ENCODE measurements around the gene TRAF7.
A peak's percentile ranks its signal among the peaks of the same experiment; 100 is the strongest.
"Not testable (repeated sequence)": the region's sequence is repeated elsewhere in the genome, so short reads cannot be mapped to it uniquely, and the experiment has no call there.

Gene TRAF7

GRCh38 chr16:2155091-2155950 is at the start of gene TRAF7:
TSS of gene TRAF7 (plus strand) at chr16:2155782. CDS start at chr16:2163921, 8,139 bp downstream.
- CTCF ChIA-PET = interaction anchor here (0.7 to 2.2 kb wide), 6 partner anchors 15 to 334 kb away, joined by 3 to 11 read pairs (median 3); partner anchors contain the start of genes NTHL1 and TSC2
- H3K27me3 Mint-ChIP-seq = peaks cover 3% of the 10 kb centered on the region
- H3K36me3 Mint-ChIP-seq = peaks cover 18% of the 10 kb centered on the region
- peak; percentile 98 for DNase-seq
- no peaks in the 10 kb centered on the region for H3K9me3 Mint-ChIP-seq
- peak within 1 kb of the TSS; percentile 96 for H3K4me3 Mint-ChIP-seq
- H3K4me1 Mint-ChIP-seq = peaks cover 51% of the 10 kb centered on the region
- H3K27ac Mint-ChIP-seq = peak within 1 kb of the TSS; percentile 95

GRCh38 chr16:2106211-2106610 is 49.4 kb upstream of the TRAF7 start:
- H3K27me3 Mint-ChIP-seq, DNase-seq, H3K27ac Mint-ChIP-seq, H3K9me3 Mint-ChIP-seq, H3K4me1 Mint-ChIP-seq, CTCF ChIA-PET, H3K36me3 Mint-ChIP-seq, H3K4me3 Mint-ChIP-seq: not testable (repeated sequence)

GRCh38 chr16:2107121-2107790 is 48.3 kb upstream of the TRAF7 start:
- CTCF ChIA-PET, H3K27me3 Mint-ChIP-seq, H3K4me3 Mint-ChIP-seq, DNase-seq, H3K27ac Mint-ChIP-seq, H3K36me3 Mint-ChIP-seq, H3K4me1 Mint-ChIP-seq, H3K9me3 Mint-ChIP-seq: not testable (repeated sequence)

GRCh38 chr16:2107791-2108125 is 47.8 kb upstream of the TRAF7 start:
- H3K27ac Mint-ChIP-seq, CTCF ChIA-PET, H3K36me3 Mint-ChIP-seq, DNase-seq, H3K4me1 Mint-ChIP-seq, H3K4me3 Mint-ChIP-seq, H3K9me3 Mint-ChIP-seq, H3K27me3 Mint-ChIP-seq: not testable (repeated sequence)

GRCh38 chr16:2108446-2109270 is 46.9 kb upstream of the TRAF7 start:
- DNase-seq, H3K27me3 Mint-ChIP-seq, CTCF ChIA-PET, H3K4me3 Mint-ChIP-seq, H3K9me3 Mint-ChIP-seq, H3K36me3 Mint-ChIP-seq, H3K4me1 Mint-ChIP-seq, H3K27ac Mint-ChIP-seq: not testable (repeated sequence)

- H3K36me3 Mint-ChIP-seq, H3K27me3 Mint-ChIP-seq, H3K9me3 Mint-ChIP-seq, CTCF ChIA-PET, DNase-seq, H3K4me3 Mint-ChIP-seq, H3K4me1 Mint-ChIP-seq, H3K27ac Mint-ChIP-seq: not testable (repeated sequence)
These were observed 46.4 kb upstream of the TRAF7 start for GRCh38 chr16:2109271-2109580.

- H3K27ac Mint-ChIP-seq, H3K9me3 Mint-ChIP-seq, CTCF ChIA-PET, H3K27me3 Mint-ChIP-seq, H3K4me1 Mint-ChIP-seq, DNase-seq, H3K4me3 Mint-ChIP-seq, H3K36me3 Mint-ChIP-seq: not testable (repeated sequence)
These were observed 45.7 kb upstream of the TRAF7 start for GRCh38 chr16:2109872-2110271.

GRCh38 chr16:2110332-2111008 is 45.1 kb upstream of the TRAF7 start:
- H3K4me1 Mint-ChIP-seq, H3K27me3 Mint-ChIP-seq, H3K27ac Mint-ChIP-seq, H3K36me3 Mint-ChIP-seq, H3K9me3 Mint-ChIP-seq, H3K4me3 Mint-ChIP-seq, DNase-seq, CTCF ChIA-PET: not testable (repeated sequence)

- H3K4me1 Mint-ChIP-seq, H3K9me3 Mint-ChIP-seq, H3K4me3 Mint-ChIP-seq, DNase-seq, CTCF ChIA-PET, H3K27me3 Mint-ChIP-seq, H3K27ac Mint-ChIP-seq, H3K36me3 Mint-ChIP-seq: not testable (repeated sequence)
These were observed 44.6 kb upstream of the TRAF7 start for GRCh38 chr16:2111009-2111353.

GRCh38 chr16:2111412-2112335 is 43.9 kb upstream of the TRAF7 start:
- H3K36me3 Mint-ChIP-seq, H3K27ac Mint-ChIP-seq, H3K4me1 Mint-ChIP-seq, H3K9me3 Mint-ChIP-seq, H3K27me3 Mint-ChIP-seq, H3K4me3 Mint-ChIP-seq, DNase-seq, CTCF ChIA-PET: not testable (repeated sequence)

- H3K27me3 Mint-ChIP-seq, H3K36me3 Mint-ChIP-seq, H3K9me3 Mint-ChIP-seq, DNase-seq, H3K4me3 Mint-ChIP-seq, CTCF ChIA-PET, H3K27ac Mint-ChIP-seq, H3K4me1 Mint-ChIP-seq: not testable (repeated sequence)
These were observed 43.0 kb upstream of the TRAF7 start for GRCh38 chr16:2112539-2113106.

GRCh38 chr16:2114225-2114624 is 41.4 kb upstream of the TRAF7 start:
- CTCF ChIA-PET, H3K4me3 Mint-ChIP-seq, H3K27me3 Mint-ChIP-seq, H3K27ac Mint-ChIP-seq, H3K4me1 Mint-ChIP-seq, H3K9me3 Mint-ChIP-seq, H3K36me3 Mint-ChIP-seq, DNase-seq: not testable (repeated sequence)

- H3K4me1 Mint-ChIP-seq, DNase-seq, H3K4me3 Mint-ChIP-seq, H3K36me3 Mint-ChIP-seq, H3K27me3 Mint-ChIP-seq, H3K27ac Mint-ChIP-seq, H3K9me3 Mint-ChIP-seq, CTCF ChIA-PET: not testable (repeated sequence)
These were observed 40.5 kb upstream of the TRAF7 start for GRCh38 chr16:2114885-2115590.
